Melanocyte of skin (primary cell): ENCODE data around the gene RAB11FIP3. TPM values are rescaled to one million over a fixed set of nuclear protein-coding genes. Genes with fewer than 3 reads are reported as not detected.

Experiments
- small RNA-seq, 2 donors: library from RNA; depleted of rRNA; stranded (forward); fragments of <200 nt; gene quantifications; one replicate each; pipeline ENCODE3, GENCODE V24; 2012
- total RNA-seq, 2 donors: library from RNA; depleted of rRNA; stranded (reverse); fragments of >200 nt; gene quantifications; 2 replicates each; pipeline ENCODE4 v1.2.3, GENCODE V29; 2012

Gene RAB11FIP3, protein sequence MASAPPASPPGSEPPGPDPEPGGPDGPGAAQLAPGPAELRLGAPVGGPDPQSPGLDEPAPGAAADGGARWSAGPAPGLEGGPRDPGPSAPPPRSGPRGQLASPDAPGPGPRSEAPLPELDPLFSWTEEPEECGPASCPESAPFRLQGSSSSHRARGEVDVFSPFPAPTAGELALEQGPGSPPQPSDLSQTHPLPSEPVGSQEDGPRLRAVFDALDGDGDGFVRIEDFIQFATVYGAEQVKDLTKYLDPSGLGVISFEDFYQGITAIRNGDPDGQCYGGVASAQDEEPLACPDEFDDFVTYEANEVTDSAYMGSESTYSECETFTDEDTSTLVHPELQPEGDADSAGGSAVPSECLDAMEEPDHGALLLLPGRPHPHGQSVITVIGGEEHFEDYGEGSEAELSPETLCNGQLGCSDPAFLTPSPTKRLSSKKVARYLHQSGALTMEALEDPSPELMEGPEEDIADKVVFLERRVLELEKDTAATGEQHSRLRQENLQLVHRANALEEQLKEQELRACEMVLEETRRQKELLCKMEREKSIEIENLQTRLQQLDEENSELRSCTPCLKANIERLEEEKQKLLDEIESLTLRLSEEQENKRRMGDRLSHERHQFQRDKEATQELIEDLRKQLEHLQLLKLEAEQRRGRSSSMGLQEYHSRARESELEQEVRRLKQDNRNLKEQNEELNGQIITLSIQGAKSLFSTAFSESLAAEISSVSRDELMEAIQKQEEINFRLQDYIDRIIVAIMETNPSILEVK
- total RNA-seq = 10 to 100 TPM; 15.3 to 21.7 TPM

DNA sequence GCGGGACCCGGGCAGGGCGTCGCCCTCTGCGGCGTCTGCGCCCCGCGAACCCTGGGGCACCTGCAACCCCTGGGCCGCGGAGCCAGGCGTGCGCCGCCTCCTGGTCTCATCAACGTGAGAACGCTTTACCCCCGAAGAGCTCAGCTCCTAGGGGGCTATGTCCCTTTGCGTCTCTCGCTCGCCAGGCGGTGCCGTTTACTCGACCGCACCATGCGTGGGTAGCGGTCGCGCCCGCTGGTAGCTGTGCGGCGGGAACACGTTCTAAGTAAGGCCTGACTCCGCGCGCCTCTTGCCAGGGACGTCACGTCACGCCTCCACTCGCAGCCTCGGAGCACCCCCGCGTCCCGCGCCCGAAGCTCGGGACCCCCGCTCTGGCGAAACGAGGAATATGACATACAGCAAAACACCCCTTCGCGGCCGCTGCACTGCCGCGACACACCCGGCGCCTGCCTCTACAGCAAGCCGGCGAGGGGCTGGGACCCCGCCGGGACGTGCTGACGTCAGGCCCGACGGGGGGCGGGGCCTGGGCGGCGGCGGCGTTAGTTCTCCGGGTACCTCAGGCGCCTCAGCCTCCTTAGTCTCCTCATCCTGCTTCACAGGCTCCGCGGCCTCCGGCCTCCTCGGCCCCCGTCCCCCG, at the start of gene RAB11FIP3:
RAB11FIP3 (plus strand) TSS at position 568 of the 637 bp plus-strand sequence. CDS start 358 bp downstream, outside the sequence.

DNA sequence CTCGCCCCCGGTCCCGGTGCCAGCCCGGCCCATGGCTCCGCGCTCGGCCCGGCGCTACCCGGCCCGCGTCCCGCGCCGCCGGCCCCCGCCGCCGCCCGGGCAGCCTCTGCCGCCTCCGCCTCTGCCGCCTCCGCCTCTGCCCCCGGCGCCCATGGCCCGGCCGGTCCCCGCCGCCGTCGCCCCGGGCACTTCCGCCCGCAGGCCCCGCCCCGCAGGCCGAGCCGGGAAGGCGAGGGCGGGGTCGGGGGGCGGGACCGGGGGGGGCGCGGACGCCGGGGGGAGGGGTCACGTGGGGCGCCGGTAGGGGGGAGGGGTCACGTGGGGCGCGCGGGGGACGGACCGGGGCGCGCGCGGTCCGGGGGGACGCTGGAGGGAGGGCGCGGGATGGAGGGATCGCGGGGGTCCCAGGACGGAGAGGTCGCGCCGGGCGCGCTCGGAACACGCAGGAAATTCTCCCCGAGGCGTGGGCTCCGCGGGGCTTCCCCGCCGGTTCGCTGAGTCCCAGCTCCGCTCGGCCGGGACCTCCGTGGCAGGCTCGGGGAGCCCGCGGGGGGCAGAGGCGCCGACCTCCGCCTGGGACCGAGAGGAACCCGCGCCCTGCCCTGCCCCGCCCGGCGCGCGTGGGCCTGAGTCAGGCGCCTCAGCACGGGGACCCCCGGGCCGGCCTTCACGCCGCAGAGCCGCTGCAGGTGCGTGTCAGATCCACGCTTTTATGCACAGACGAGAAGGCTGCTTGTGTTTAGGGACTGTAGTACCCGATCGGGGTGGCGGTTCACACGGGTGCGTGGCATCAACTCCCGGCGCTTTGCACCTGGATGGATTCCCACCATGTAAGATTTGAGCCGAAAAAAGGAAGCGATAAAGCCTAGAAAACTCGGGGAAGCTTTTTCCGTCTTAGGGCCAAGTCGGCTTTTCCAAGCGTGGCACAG, 43.4 kb upstream of the RAB11FIP3 start, which contains the start of gene PGAP6:
PGAP6 (minus strand) TSS at position 190 of the 929 bp plus-strand sequence; CDS start at position 33, 157 bp downstream.

DNA sequence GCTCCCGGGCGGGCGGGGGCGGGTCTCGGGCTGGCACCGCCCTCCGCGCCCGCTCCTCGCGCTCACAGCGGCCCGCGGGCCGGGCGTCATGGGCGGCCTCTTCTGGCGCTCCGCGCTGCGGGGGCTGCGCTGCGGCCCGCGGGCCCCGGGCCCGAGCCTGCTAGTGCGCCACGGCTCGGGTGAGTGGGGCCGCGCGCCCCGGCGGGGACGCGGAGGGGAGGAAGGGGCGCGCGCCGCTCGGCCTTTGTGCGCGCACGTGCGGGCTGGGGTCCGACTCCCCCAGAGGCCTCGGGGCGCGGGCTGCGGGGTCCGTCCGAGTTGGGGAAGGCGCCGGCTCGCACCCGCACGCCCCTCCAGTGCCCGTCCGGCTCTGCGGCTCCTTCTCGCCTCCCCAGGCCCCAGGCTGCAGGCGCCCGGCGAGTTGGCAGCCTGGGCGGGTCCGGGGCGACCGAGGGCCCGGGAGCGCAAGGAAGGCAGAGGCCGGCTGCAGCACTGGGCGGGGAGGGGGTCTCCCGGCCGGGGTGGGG, 28.3 kb upstream of the RAB11FIP3 start, which contains the start of gene NME4:
NME4 (plus strand) TSS at position 65 of the 527 bp plus-strand sequence; CDS start at position 89, 24 bp downstream.

DNA sequence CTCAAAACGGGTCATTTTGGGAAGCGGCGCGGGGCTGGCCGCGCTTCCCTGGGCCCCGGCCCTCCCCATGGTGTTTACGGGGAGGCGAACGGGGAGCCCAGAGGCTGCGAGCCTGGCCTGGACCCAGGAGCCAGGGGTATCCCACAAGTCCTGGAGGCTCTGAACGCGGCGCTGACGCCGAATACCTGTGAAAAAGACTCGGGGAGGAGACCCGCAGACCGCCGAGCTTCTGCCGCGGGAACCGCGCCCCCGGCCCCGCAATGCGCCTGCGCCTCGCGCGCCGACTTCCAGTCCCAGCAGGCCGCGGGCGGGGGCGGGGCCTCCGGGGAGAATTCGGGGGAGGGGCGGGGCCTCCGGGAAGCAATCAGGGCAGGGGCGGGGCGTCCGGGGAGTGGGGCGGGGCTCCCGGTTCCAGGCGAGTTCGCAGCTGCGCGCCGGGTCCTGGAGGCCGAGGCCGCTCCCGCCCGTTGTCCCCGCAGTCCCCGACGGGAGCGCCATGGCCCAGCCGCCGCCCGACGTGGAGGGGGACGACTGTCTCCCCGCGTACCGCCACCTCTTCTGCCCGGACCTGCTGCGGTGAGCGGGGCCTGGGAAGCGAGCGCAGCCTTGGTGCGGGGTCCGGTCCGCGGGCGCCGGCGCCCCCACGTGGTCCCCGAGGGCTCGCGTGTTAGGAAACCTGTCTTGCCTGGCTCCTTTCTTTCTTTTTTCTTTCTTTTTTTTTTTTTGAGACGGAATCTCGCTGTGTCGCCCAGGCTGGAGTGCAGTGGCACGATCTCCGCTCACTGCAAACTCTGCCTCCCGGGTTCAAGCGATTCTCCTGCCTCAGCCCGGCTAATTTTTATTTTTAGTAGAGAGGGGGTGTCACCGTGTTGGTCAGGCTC, 23.7 kb upstream of the RAB11FIP3 start, which contains the start of gene DECR2:
DECR2 (plus strand) TSS at position 418 of the 881 bp plus-strand sequence; CDS start at position 497, 79 bp downstream.

DNA sequence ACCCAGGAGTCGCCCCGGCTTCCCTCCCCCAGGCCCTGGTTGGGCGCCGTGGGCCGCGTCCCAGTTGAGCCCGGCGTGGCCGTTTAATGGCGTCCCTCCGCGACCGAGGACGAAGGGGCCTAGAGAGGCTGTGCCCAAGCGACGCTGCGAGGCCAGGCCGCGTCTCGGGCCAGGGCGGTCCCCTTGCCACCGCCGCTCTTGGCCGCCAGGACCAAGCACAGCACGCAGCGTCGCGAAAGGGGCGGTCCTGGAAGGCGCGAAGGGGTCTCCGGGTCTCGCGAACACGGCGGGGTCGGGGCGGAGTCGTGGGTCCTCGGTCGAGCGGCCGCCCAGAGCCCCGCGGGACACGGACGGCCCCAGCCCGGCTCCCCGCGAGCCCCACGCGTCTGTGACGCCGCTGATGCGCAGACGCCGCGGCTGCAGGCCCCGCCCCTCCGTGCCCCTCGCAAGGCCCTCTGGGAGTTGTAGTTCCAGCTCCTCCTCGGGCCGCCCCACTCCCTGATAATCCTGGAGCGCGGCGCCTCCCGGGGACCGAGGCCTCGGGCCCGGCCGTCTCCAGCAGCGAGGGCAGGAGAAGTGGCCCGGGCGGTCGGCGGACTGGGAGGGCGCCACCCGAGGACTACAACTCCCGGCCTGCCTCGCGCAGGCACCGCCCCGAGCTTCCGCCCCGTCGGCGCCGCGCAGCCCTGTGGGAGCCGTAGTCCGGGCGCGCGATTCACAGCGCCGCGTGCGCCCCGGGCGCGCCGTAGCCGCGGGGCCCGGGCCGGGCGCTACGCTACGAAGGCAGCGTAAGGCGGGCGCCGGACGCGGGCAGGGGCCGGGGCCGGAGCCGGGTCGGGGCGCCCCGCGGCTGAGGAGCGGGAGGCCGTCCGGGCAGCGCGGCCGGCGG, 101.8 kb downstream of the RAB11FIP3 start, which contains the start of gene CAPN15:
CAPN15 (plus strand) TSS at position 698 of the 889 bp plus-strand sequence. CDS start 19,127 bp downstream, outside the sequence.

DNA sequence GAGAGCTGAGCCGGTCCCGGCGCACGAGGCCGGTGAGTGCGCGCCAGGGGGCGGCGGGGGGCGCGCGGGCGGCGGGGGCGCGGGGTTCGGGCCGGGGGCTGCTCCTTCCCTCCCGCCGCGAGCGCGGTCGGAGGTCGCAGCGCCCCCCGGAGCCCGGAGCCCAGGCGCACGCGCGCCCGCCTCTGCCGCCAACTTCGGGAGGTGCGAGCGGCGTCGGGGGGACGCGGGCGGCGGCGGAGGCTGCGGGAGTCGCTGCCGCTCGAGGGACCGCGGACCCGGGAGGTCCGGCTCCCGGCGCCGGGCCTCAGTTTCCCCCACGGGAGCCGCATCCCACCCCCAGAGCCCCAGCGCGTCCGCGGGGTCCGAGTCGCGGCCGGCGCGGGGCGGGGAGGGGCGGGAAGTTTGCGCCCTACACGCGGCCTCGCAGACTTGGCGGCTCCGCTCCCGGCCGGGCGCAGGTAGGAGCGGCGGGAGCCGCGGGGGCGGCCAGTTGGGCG, 134.8 kb downstream of the RAB11FIP3 start, which contains the start of gene PRR35:
PRR35 (plus strand) TSS at position 191 of the 497 bp plus-strand sequence. CDS start 2,901 bp downstream, outside the sequence.

DNA sequence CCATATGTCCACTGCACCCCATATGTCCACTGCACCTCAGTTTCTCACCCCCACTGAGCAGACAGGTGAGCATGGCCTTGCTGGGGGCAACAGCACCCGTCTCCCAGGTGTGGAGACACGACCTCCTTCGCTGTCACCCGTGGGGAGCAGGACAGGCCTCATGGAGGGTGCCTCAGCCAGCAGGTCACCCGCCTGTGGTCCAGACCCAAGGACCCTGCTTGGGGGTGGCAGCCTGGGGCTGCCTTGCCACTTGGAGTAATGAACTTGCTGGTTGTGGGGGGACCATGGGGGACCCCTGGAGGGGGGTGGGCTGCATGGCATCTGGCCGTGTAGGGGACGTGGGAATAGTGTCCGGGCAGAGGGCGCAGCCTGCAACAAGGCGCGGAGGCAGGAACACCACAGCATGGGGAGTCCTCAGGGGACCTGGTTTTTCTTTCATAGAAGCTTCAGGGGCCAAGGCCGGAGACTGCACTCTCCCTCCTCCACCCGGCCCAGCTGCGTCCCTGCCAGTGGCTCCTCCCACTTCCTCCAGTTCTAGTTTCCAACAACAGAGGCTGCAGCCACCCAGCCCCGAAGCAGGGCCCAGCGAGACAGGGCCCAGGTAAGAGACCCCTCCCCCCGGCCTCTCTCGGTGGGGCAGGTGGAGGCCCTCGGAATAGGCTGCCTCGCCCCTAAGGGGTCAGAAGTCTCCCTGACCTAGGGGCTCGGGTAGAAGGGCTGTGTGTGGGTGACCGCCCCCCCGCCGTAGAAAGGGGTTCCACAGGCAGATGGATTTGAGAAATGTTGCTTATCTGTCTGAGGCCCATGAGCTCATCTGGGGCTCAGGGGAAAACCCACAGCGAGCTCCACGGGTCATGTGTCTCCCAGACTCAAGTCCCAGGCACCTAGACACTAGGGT, 141.3 kb downstream of the RAB11FIP3 start, which contains the start of gene NHLRC4:
NHLRC4 (plus strand) TSS at position 531 of the 898 bp plus-strand sequence. CDS start 1,043 bp downstream, outside the sequence.

DNA sequence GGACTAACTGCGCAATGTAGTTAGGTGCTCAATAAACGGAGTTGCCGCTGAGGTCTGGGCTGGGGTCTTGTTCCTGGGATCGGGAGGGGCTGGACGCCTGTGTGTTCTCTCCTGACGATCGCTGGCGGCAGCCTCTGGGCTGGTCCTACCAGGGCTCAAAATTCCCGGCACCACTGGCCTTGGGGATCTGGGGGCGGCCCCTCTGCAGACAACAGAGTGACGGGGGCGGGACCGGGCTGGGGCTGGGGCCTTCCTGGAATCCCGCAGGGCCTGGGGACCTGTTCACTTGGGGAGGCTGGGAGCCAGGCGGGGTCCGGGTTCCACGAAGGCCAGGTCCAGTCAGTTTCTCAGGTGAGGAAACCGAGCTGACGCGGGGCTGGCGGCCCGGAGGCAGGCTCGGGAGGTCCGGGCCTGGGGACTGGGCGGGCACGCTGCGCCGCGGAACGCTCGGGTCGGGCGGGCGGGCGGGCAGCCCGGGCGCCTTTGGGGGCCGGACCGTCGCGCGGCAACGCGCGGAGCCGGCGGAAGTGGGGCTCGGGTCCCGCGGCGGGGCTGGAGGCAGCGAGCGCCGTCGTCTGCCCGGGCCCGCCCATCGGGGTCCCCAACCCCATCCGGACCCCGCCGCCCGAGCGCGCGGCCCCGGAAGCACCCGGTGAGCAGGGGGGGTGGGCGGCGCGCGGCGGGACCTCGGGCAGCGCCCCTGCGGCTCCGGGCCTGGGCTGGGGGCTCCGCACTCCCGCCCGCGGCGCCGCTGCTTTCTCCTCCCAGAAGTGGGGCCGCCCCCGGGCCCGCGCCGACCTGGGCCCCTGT, 144.2 kb downstream of the RAB11FIP3 start, which contains the start of gene PIGQ:
PIGQ (plus strand) TSS at position 524 of the 810 bp plus-strand sequence. CDS start 4,107 bp downstream, outside the sequence.

Small RNA genes lying within 50 kb of the gene (small RNA-seq; reads per million reads assigned to genes)
- gene MIR3176 (0.12 to 0.64 reads per million in 2 donors), gene MIR5587 (0.52 to 1.2 reads per million in 2 donors), gene RF00019 (0 reads per million in 2 donors), gene Z98883.1 (0 reads per million in 2 donors)

Other genes with a start within 250 kb of the RAB11FIP3 start
- not detected for gene HBA1, start 249.0 kb upstream of the RAB11FIP3 start, total RNA-seq
- gene HBQ1, start 245.2 kb upstream of the RAB11FIP3 start, total RNA-seq = 1 to 10 TPM; 1.3 to 1.4 TPM
- gene LUC7L, start 196.2 kb upstream of the RAB11FIP3 start, total RNA-seq = 10 to 100 TPM; 30.3 to 30.6 TPM
- 100 to 1,000 TPM in 1 of 2 donors, 10 to 100 TPM in 1; 68.9 to 126 TPM for gene FAM234A, start 190.8 kb upstream of the RAB11FIP3 start, total RNA-seq
- gene RGS11, start 149.7 kb upstream of the RAB11FIP3 start, total RNA-seq = 1 to 10 TPM in 1 of 2 donors, under 1 TPM in 1; 0.33 to 2.1 TPM
- not detected for gene ARHGDIG, start 145.1 kb upstream of the RAB11FIP3 start, total RNA-seq
- not detected for gene PDIA2, start 142.5 kb upstream of the RAB11FIP3 start, total RNA-seq
- 10 to 100 TPM; 18.9 to 28.6 TPM for gene AXIN1, start 72.9 kb upstream of the RAB11FIP3 start, total RNA-seq
- 10 to 100 TPM; 63.0 to 85.9 TPM for gene MRPL28, start 55.1 kb upstream of the RAB11FIP3 start, total RNA-seq
- gene PGAP6, start 43.7 kb upstream of the RAB11FIP3 start, total RNA-seq = 10 to 100 TPM; 63.3 to 90.9 TPM
- 100 to 1,000 TPM; 128 to 155 TPM for gene NME4, start 28.4 kb upstream of the RAB11FIP3 start, total RNA-seq
- gene DECR2, start 23.8 kb upstream of the RAB11FIP3 start, total RNA-seq = 10 to 100 TPM; 15.3 to 22.0 TPM
- gene CAPN15, start 102.1 kb downstream of the RAB11FIP3 start, total RNA-seq = 10 to 100 TPM; 35.4 to 47.3 TPM
- not detected for gene PRR35, start 134.7 kb downstream of the RAB11FIP3 start, total RNA-seq
- gene NHLRC4, start 141.4 kb downstream of the RAB11FIP3 start, total RNA-seq = 1 to 10 TPM; 2.0 to 2.4 TPM
- 10 to 100 TPM; 36.8 to 38.3 TPM for gene PIGQ, start 144.3 kb downstream of the RAB11FIP3 start, total RNA-seq
- gene RAB40C, start 164.4 kb downstream of the RAB11FIP3 start, total RNA-seq = 1 to 10 TPM; 7.0 to 7.2 TPM
- under 1 TPM; under 0.01 to 0.34 TPM for gene WFIKKN1, start 205.3 kb downstream of the RAB11FIP3 start, total RNA-seq
- 10 to 100 TPM; 51.6 to 57.3 TPM for gene METTL26, start 210.7 kb downstream of the RAB11FIP3 start, total RNA-seq
- 10 to 100 TPM; 21.7 to 36.0 TPM for gene MCRIP2, start 216.2 kb downstream of the RAB11FIP3 start, total RNA-seq
- gene WDR90, start 223.7 kb downstream of the RAB11FIP3 start, total RNA-seq = 10 to 100 TPM; 12.4 to 16.7 TPM
- gene RHOT2, start 242.5 kb downstream of the RAB11FIP3 start, total RNA-seq = 10 to 100 TPM; 39.9 to 51.0 TPM